ENCODE data around the gene SRL.

DNA sequence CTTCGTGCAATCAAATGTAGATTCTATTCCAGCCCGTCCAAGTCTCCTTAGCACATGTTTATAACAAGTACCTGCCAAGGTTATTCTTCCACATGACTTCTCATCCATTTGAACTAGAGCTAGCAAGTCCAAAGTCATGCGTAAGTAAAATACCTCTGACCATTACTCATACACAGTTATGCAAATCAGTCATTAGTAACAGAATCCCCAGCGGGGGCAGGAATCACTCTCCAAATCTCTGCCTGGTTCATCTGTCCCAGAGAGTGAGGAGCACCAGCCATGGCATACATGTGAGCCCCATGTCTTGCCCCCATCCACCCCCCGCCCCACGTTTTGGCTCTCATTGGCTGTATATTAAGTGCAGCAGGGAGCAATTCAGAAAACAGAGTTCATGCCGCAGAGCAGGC is 27.7 kb downstream of the SRL start:
- TF ChIP-seq, protein P1, sequence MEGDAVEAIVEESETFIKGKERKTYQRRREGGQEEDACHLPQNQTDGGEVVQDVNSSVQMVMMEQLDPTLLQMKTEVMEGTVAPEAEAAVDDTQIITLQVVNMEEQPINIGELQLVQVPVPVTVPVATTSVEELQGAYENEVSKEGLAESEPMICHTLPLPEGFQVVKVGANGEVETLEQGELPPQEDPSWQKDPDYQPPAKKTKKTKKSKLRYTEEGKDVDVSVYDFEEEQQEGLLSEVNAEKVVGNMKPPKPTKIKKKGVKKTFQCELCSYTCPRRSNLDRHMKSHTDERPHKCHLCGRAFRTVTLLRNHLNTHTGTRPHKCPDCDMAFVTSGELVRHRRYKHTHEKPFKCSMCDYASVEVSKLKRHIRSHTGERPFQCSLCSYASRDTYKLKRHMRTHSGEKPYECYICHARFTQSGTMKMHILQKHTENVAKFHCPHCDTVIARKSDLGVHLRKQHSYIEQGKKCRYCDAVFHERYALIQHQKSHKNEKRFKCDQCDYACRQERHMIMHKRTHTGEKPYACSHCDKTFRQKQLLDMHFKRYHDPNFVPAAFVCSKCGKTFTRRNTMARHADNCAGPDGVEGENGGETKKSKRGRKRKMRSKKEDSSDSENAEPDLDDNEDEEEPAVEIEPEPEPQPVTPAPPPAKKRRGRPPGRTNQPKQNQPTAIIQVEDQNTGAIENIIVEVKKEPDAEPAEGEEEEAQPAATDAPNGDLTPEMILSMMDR (IDR thresholded peaks at IDR 0.05) = no peak
- TF ChIP-seq POLR2A (IDR thresholded peaks at IDR 0.05) = no peak

Measured in tibial nerve (tissue), 3 donors.